Measurements from ENCODE around the gene FIGN.

FIGN gene

DNA sequence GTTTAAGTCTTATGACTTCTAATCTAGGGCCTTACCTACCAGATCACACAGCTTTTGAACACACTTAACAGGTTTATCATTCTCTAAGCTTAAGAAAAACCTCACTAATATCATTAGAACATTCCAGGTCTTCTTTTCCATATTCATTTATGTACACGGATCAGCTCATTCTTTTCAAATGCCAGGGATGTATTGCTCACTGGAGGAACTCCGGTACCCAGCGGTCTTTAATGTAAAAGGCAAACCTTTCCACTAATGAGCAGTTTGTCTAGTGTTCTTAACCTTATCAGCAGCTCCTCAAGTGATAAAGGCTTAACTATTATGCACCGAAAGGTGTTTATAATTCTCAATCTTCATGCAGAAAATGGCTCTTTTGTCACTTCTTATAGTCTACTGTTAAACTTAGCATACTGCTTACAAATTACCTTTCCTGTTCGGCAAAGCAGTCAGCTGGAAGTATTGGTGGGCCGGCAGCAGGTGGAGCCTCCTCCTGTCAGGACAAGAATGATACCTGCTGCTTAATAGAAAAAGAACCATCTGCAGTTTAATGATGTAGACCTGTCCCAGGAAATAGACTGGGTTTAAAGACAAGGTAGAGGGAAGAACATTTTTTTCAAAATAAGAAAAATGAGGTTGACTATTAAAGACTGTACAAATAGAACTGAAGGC lies 142.7 kb downstream of the FIGN start:
- H3K36me3 ChIP-seq (ENCODE audit: control insufficient read depth, insufficient read depth, low read length), result no peaks in the 10 kb centered on the region
- no peak overlapping the region for H3K27ac ChIP-seq (ENCODE audit: insufficient read depth, low read length, poor library complexity, severe bottlenecking)
- DNase-seq, result no peak
- no peaks in the 10 kb centered on the region for H3K9me3 ChIP-seq (ENCODE audit: control insufficient read depth, low read length)
- H3K27me3 ChIP-seq (replicated peaks; ENCODE audit: control insufficient read depth, insufficient read depth, low read length, poor library complexity, severe bottlenecking), result no peaks in the 10 kb centered on the region
- H3K4me3 ChIP-seq (ENCODE audit: insufficient read depth, low read depth, low read length, poor library complexity, severe bottlenecking), result no peak overlapping the region
- H3K4me1 ChIP-seq (ENCODE audit: control insufficient read depth, insufficient read depth, low read length, poor library complexity, severe bottlenecking), result no peaks in the 10 kb centered on the region

DNA sequence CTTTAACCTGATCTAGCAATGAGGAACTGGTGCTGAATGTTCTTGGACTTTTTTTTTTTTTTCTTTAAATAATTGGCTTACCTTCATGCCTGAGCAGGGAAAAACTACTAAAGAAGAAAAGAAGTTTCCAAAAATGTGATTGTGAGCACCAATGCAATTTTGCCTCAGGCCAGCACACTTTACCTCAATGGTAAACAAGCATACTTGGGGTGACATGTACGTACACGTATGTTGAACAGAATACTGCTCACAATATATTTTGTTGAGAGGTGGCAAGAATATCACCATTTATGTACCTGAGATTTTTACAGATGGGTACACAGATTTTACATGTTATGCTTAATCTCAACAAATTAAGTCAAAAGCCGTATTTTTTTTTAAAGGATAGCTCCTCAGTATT lies 144.3 kb downstream of the FIGN start:
- Histone ChIP-seq H3K4me3 (ENCODE audit: insufficient read depth, low read depth, low read length, poor library complexity, severe bottlenecking) (no peak overlapping the region), H3K27ac (ENCODE audit: insufficient read depth, low read length, poor library complexity, severe bottlenecking) (no peak overlapping the region), H3K4me1 (ENCODE audit: control insufficient read depth, insufficient read depth, low read length, poor library complexity, severe bottlenecking) (no peaks in the 10 kb centered on the region), H3K9me3 (ENCODE audit: control insufficient read depth, low read length) (no peaks in the 10 kb centered on the region), H3K27me3 (replicated peaks; ENCODE audit: control insufficient read depth, insufficient read depth, low read length, poor library complexity, severe bottlenecking) (no peaks in the 10 kb centered on the region), H3K36me3 (ENCODE audit: control insufficient read depth, insufficient read depth, low read length) (no peaks in the 10 kb centered on the region)
- no peak for DNase-seq

DNA sequence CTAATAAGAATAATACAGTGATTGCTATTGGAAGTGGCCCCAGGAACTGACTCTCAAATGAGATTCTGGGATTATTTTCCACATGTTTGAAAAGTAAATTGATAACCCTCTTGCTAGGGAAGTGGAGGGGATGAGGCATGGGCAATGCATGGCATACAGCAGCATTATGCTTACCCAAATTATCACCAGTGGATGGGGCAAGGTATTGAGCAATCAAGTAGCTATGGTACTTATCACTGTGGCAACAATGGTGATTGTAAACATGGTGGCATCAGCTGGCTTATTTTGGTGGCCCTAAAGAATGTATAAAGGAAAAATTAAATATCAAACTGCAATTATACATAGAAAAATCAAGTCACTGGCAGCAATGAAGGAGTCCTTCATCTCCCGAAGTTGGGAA lies 155.1 kb downstream of the FIGN start:
- Histone ChIP-seq H3K27me3 (replicated peaks; ENCODE audit: control insufficient read depth, insufficient read depth, low read length, poor library complexity, severe bottlenecking) (no peaks in the 10 kb centered on the region), H3K36me3 (ENCODE audit: control insufficient read depth, insufficient read depth, low read length) (no peaks in the 10 kb centered on the region), H3K4me1 (ENCODE audit: control insufficient read depth, insufficient read depth, low read length, poor library complexity, severe bottlenecking) (no peaks in the 10 kb centered on the region), H3K9me3 (ENCODE audit: control insufficient read depth, low read length) (no peaks in the 10 kb centered on the region), H3K4me3 (ENCODE audit: insufficient read depth, low read depth, low read length, poor library complexity, severe bottlenecking) (no peak overlapping the region), H3K27ac (ENCODE audit: insufficient read depth, low read length, poor library complexity, severe bottlenecking) (no peak overlapping the region)
- DNase-seq, result no peak

DNA sequence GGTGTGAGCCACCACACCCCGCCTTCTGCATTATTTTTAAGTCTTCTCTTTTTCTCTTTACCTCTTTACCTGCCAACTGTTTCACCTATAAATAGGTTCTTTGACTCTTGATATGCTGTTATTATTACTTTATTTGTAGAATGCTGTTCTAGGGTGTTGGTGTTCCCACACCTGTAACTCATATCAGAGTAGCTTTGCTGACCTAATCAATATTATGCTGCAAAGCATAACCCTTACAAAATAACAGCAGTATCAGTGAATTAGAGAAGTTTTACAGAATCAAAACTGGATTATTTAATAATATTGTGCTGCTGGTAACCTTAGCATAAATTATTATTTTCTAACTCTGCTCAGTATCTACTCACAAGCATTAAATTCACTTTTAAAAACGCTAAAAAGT lies 161.5 kb downstream of the FIGN start:
- Histone ChIP-seq H3K4me3 (ENCODE audit: insufficient read depth, low read depth, low read length, poor library complexity, severe bottlenecking) (no peak overlapping the region), H3K27me3 (replicated peaks; ENCODE audit: control insufficient read depth, insufficient read depth, low read length, poor library complexity, severe bottlenecking) (no peaks in the 10 kb centered on the region), H3K4me1 (ENCODE audit: control insufficient read depth, insufficient read depth, low read length, poor library complexity, severe bottlenecking) (no peaks in the 10 kb centered on the region), H3K9me3 (ENCODE audit: control insufficient read depth, low read length) (no peaks in the 10 kb centered on the region), H3K27ac (ENCODE audit: insufficient read depth, low read length, poor library complexity, severe bottlenecking) (no peak overlapping the region), H3K36me3 (ENCODE audit: control insufficient read depth, insufficient read depth, low read length) (no peaks in the 10 kb centered on the region)
- no peak for DNase-seq

DNA sequence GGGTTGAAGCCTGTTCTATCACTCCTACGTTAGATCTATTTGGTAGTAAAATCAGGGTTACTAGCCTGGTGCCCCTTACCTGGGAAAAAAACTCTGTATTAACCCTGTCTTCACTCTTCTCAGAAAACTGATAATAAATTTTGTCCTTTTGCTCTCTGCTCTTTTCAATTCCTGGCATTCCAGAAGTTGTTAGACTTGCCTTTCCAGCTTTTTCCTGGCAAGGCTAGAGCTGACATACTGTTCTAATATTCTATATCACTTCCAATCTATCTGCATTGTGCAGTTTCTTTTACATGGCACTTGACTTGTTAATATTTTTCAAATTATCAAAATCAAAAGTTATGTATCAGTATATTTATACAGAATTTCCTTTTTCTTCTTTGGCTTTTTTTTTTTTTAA lies 162.2 kb downstream of the FIGN start:
- H3K4me3 ChIP-seq (ENCODE audit: insufficient read depth, low read depth, low read length, poor library complexity, severe bottlenecking), result no peak overlapping the region
- DNase-seq, result no peak
- H3K27me3 ChIP-seq (replicated peaks; ENCODE audit: control insufficient read depth, insufficient read depth, low read length, poor library complexity, severe bottlenecking), result no peaks in the 10 kb centered on the region
- no peaks in the 10 kb centered on the region for H3K4me1 ChIP-seq (ENCODE audit: control insufficient read depth, insufficient read depth, low read length, poor library complexity, severe bottlenecking)
- no peak overlapping the region for H3K27ac ChIP-seq (ENCODE audit: insufficient read depth, low read length, poor library complexity, severe bottlenecking)
- no peaks in the 10 kb centered on the region for H3K9me3 ChIP-seq (ENCODE audit: control insufficient read depth, low read length)
- H3K36me3 ChIP-seq (ENCODE audit: control insufficient read depth, insufficient read depth, low read length), result no peaks in the 10 kb centered on the region

DNA sequence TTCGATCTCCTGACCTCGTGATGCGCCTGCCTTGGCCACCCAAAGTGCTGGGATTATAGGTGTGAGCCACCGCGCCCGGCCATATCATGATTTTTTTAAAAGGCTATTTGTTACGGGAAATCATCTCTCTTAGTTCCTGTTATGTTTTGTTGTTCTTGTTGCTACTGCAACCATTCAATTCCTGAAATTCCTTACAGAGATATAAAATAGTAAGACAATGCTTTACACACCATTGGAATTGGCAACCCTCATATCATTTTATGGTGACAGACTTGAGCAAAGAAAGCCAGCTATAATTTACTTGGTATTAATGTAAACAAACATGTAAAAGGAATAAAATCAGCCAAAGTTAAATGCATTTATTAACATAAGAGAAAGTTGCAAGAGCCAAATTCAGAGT lies 163.0 kb downstream of the FIGN start:
- DNase-seq, result no peak
- Histone ChIP-seq H3K27me3 (replicated peaks; ENCODE audit: control insufficient read depth, insufficient read depth, low read length, poor library complexity, severe bottlenecking) (no peaks in the 10 kb centered on the region), H3K9me3 (ENCODE audit: control insufficient read depth, low read length) (no peaks in the 10 kb centered on the region)

DNA sequence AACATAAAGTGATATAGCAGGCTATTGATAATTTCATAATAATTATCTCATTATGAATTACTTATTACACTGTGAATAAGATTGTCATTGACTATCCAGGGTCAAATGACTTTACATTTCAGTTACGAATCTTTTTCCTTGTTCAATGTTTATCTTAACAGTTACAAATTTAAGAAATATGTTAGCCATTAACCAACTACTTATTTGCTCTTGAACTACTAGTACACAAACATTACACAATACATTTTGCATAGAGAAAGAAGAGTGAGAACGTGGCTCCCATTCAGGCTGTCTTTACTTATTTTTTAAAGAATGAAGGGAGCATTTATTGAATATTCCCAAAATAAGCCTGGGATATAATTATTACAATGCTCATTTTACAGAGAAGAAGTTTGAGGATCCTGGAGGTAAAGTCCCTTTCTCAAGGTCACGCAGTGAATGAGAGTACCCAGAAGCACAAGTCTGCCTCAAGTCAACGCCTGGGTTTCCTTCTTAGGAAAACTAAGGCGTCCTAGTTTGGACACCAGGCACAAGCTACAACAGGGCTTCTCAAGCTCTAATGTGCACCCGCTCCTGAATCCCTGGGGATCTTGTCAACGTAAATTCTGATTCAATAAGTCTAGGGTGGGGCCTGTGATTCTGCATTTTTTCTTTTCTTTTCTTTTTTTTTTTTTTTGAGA lies 164.2 kb downstream of the FIGN start:
- no peak overlapping the region for H3K4me3 ChIP-seq (ENCODE audit: insufficient read depth, low read depth, low read length, poor library complexity, severe bottlenecking)
- H3K36me3 ChIP-seq (ENCODE audit: control insufficient read depth, insufficient read depth, low read length), result no peaks in the 10 kb centered on the region
- no peak for DNase-seq
- no peak overlapping the region for H3K27ac ChIP-seq (ENCODE audit: insufficient read depth, low read length, poor library complexity, severe bottlenecking)
- H3K27me3 ChIP-seq (replicated peaks; ENCODE audit: control insufficient read depth, insufficient read depth, low read length, poor library complexity, severe bottlenecking), result no peaks in the 10 kb centered on the region
- no peaks in the 10 kb centered on the region for H3K4me1 ChIP-seq (ENCODE audit: control insufficient read depth, insufficient read depth, low read length, poor library complexity, severe bottlenecking)
- no peaks in the 10 kb centered on the region for H3K9me3 ChIP-seq (ENCODE audit: control insufficient read depth, low read length)

More for the DNA sequence above, 163.0 kb downstream of the FIGN start:
- H3K36me3 ChIP-seq (ENCODE audit: control insufficient read depth, insufficient read depth, low read length), result no peaks in the 10 kb centered on the region
- H3K27ac ChIP-seq (ENCODE audit: insufficient read depth, low read length, poor library complexity, severe bottlenecking), result no peak overlapping the region
- H3K4me1 ChIP-seq (ENCODE audit: control insufficient read depth, insufficient read depth, low read length, poor library complexity, severe bottlenecking), result no peaks in the 10 kb centered on the region
- H3K4me3 ChIP-seq (ENCODE audit: insufficient read depth, low read depth, low read length, poor library complexity, severe bottlenecking), result no peak overlapping the region

DNA sequence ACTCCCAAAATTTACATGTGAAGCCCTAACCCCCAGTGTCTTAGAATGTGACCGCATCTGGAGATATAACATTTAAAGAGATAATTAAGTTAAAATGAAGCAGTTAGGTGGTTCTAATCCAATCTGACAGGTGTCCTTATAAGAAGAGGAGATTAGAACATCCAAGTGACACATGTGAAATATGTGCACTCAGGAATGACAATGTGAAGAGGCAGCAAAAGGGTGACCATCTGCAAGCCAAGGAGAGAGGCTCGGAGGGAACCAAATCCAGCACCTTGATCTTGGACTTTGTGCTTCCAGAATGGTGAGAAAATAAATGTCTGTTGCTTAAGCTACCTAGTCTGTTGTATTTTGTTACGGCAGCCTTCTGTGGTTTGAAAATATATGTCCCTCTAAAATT lies 165.4 kb downstream of the FIGN start:
- Histone ChIP-seq H3K27ac (ENCODE audit: insufficient read depth, low read length, poor library complexity, severe bottlenecking) (no peak overlapping the region), H3K9me3 (ENCODE audit: control insufficient read depth, low read length) (no peaks in the 10 kb centered on the region), H3K36me3 (ENCODE audit: control insufficient read depth, insufficient read depth, low read length) (no peaks in the 10 kb centered on the region), H3K4me3 (ENCODE audit: insufficient read depth, low read depth, low read length, poor library complexity, severe bottlenecking) (no peak overlapping the region), H3K4me1 (ENCODE audit: control insufficient read depth, insufficient read depth, low read length, poor library complexity, severe bottlenecking) (no peaks in the 10 kb centered on the region), H3K27me3 (replicated peaks; ENCODE audit: control insufficient read depth, insufficient read depth, low read length, poor library complexity, severe bottlenecking) (no peaks in the 10 kb centered on the region)
- DNase-seq, result no peak

DNA sequence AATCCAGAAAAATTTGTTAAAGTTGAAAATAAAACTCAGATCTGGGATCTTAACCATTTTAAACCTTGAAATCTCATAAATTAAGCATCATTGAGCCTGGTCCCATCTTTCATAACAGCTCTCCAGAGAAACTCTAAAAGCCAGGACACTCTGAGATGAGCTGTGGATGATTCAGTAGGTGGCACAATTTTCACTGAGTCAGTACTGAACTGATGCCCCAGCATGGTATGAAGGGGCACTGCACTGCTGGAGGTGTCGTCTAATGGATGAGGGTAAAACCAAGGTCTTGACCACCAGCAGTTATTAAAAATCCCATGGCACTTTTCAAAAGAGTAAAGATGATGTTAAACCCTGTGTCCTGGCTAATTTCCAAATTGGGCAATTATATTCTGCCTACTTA lies 170.6 kb downstream of the FIGN start:
- Histone ChIP-seq H3K36me3 (ENCODE audit: control insufficient read depth, insufficient read depth, low read length) (no peaks in the 10 kb centered on the region), H3K27me3 (replicated peaks; ENCODE audit: control insufficient read depth, insufficient read depth, low read length, poor library complexity, severe bottlenecking) (no peaks in the 10 kb centered on the region), H3K9me3 (ENCODE audit: control insufficient read depth, low read length) (no peaks in the 10 kb centered on the region), H3K27ac (ENCODE audit: insufficient read depth, low read length, poor library complexity, severe bottlenecking) (no peak overlapping the region), H3K4me3 (ENCODE audit: insufficient read depth, low read depth, low read length, poor library complexity, severe bottlenecking) (no peak overlapping the region), H3K4me1 (ENCODE audit: control insufficient read depth, insufficient read depth, low read length, poor library complexity, severe bottlenecking) (no peaks in the 10 kb centered on the region)
- no peak for DNase-seq

DNA sequence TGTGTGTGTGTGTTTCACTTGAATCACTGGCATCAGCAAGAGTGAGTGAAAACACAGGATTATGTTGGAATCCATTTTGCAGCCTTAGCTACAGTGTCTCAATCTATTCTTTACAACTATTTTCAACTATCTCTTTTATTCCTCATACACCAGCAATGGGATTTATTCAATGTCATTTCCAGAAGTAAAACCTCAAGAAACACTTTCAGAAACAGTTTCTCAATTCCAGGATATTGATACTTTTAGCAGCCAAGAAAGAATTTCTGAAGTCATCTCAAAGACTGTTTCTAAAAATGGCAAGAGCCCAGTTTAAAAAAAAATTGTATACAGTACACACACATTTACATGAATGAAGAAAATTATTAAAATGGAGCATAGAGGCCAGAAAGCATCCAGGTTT lies 171.6 kb downstream of the FIGN start:
- Histone ChIP-seq H3K36me3 (ENCODE audit: control insufficient read depth, insufficient read depth, low read length) (no peaks in the 10 kb centered on the region), H3K9me3 (ENCODE audit: control insufficient read depth, low read length) (no peaks in the 10 kb centered on the region), H3K27ac (ENCODE audit: insufficient read depth, low read length, poor library complexity, severe bottlenecking) (no peak overlapping the region), H3K4me3 (ENCODE audit: insufficient read depth, low read depth, low read length, poor library complexity, severe bottlenecking) (no peak overlapping the region), H3K27me3 (replicated peaks; ENCODE audit: control insufficient read depth, insufficient read depth, low read length, poor library complexity, severe bottlenecking) (no peaks in the 10 kb centered on the region), H3K4me1 (ENCODE audit: control insufficient read depth, insufficient read depth, low read length, poor library complexity, severe bottlenecking) (no peaks in the 10 kb centered on the region)
- no peak for DNase-seq
